Spleen (tissue), 11 donors: Measurements from ENCODE around the gene LAYN. TPM values are rescaled to one million over a fixed set of nuclear protein-coding genes. Genes with fewer than 3 reads are reported as not detected.

Source experiments
- DNase-seq: peaks from one replicate; pipeline ENCODE4 v3.0.0-alpha.2; 2020
- H3K27ac ChIP-seq, 8 donors: fragments of 200-600 bp; sonication (generic) in 7 of 8; 1 replicate in 4 of 8; 2 replicates in 4 of 8; pipeline versions ENCODE4 v1.5.0 to v1.8.0; 2016 to 2021; ENCODE audit warnings: inconsistent platforms in 4 of 8, mild to moderate bottlenecking in 4 of 8, moderate library complexity in 1 of 8
- H3K27me3 ChIP-seq, 7 donors: fragments of 200-600 bp; sonication (generic) in 6 of 7; replicated peaks in 1 of 7; 1 replicate in 4 of 7; 2 replicates in 3 of 7; pipeline versions ENCODE4 v1.5.0 to v1.8.0; 2016 to 2021; ENCODE audit warnings: inconsistent platforms in 3 of 7, mild to moderate bottlenecking in 1 of 7
- H3K36me3 ChIP-seq, 6 donors: fragments of 200-600 bp; sonication (generic) in 5 of 6; 1 replicate in 4 of 6; 2 replicates in 2 of 6; pipeline versions ENCODE4 v1.5.0 to v1.8.0; 2016 to 2021; ENCODE audit warnings: inconsistent platforms in 2 of 6
- H3K4me1 ChIP-seq, 6 donors: fragments of 200-600 bp; sonication (generic) in 5 of 6; 1 replicate in 3 of 6; 2 replicates in 3 of 6; pipeline versions ENCODE4 v1.5.0 to v1.8.0; 2016 to 2021; ENCODE audit warnings: inconsistent platforms in 3 of 6
- H3K4me3 ChIP-seq, 8 donors: fragments of 200-600 bp; sonication (generic) in 7 of 8; 1 replicate in 4 of 8; 2 replicates in 4 of 8; pipeline versions ENCODE4 v1.5.0 to v1.8.0; 2016 to 2021; ENCODE audit warnings: inconsistent platforms in 4 of 8, mild to moderate bottlenecking in 4 of 8, moderate library complexity in 2 of 8
- H3K9me3 ChIP-seq, 8 donors: fragments of 200-600 bp; sonication (generic) in 7 of 8; 1 replicate in 4 of 8; 2 replicates in 4 of 8; pipeline versions ENCODE4 v1.5.0 to v1.8.0; 2016 to 2021; ENCODE audit warnings: inconsistent platforms in 4 of 8
- CTCF ChIP-seq, 11 experiments: fragments of 200-600 bp in 7 of 11; fragments of 450-650 bp in 4 of 11; sonication (generic) in 4 of 11; IDR thresholded peaks in 8 of 11; conservative IDR thresholded peaks in 3 of 11; 1 replicate in 7 of 11; 2 replicates in 4 of 11; pipeline versions ENCODE4 v1.4.0 to v1.8.0; 2016 to 2021; ENCODE audit warnings: antibody characterized with exemption in 11 of 11, inconsistent platforms in 4 of 11, mild to moderate bottlenecking in 1 of 11
- POLR2A ChIP-seq, 3 donors: fragments of 450-650 bp; IDR thresholded peaks; one replicate each; pipeline ENCODE4 v1.5.1; 2017; ENCODE audit warnings: antibody characterized with exemption in 3 of 3, mild to moderate bottlenecking in 1 of 3
- POLR2AphosphoS5 ChIP-seq, 3 donors: sonication (generic); formaldehyde crosslinking; IDR thresholded peaks; one replicate each; pipeline ENCODE4 v1.5.1; 2017; ENCODE audit warnings: antibody characterized with exemption in 3 of 3
- WGBS, 5 donors: extraction: QIAGEN DNeasy Blood & Tissue Kit in 3 of 5; methylation state at CpG; one replicate each; pipeline versions ENCODE4 v1.1.5 to v1.1.7; 2013 to 2018; 5-methylcytosine and 5-hydroxymethylcytosine counted together
- intact Hi-C: fragments of 100-400 bp; cut with DNase I; formaldehyde crosslinking; loops from one replicate; pipeline ENCODE4 v1.15.0; 2023; ENCODE audit warnings: low total_unique reads
- polyA plus RNA-seq, 3 donors: library from polyadenylated mRNA; stranded (reverse); fragments of 200-250 nt; gene quantifications; one replicate each; pipeline ENCODE4 v1.2.1, GENCODE V29; 2013
- total RNA-seq, 7 donors: library from RNA; depleted of rRNA in 3 of 7; stranded (reverse); fragments of >200 nt in 3 of 7; fragmentation: NEBNext Ultra II Directional in 4 of 7; extraction: Animal tissue kit (Norgen Biotek cat#: 25700) in 4 of 7; gene quantifications; one replicate each; pipeline versions ENCODE4 v1.1.0 to v1.2.1, GENCODE V29; 2016 to 2021
- donor health status: healthy with polysubstance abuse.
- donor health status: DM: no; HTN: no; CAD: no; lungs with moderate emphysema.
- donor health status: DM: no; HTN: no; CAD: no.
- donor health status: Bipolar disorder and iron deficiency.
- donor health status: healthy.
- donor health status: DM: no; HTN: no; CAD: no.
- donor health status: DM: yes; HTN: yes; CAD: no.

The LAYN gene
- total and polyA plus RNA-seq, 10 donors: 3.1 to 14.7 (median 10.0) TPM

- DNase-seq: no peak
- Histone ChIP-seq H3K9me3 (no peaks in the 10 kb centered on the region), H3K27me3 (peaks cover 0 to 55% (median 39%) of the 10 kb centered on the region in 7 donors), H3K4me3 (peak within 1 kb of the TSS in 2 of 8 donors; percentile 11 to 39), H3K27ac (no peak within 1 kb of the TSS), H3K4me1 (peaks cover 0 to 28% (median 15%) of the 10 kb centered on the region in 6 donors), H3K36me3 (no peaks in the 10 kb centered on the region)
- WGBS, 5 donors: 20 to 28% (median 24%) methylated on average over 31 to 39 of the region's 39 CpGs
- TF ChIP-seq POLR2AphosphoS5 (IDR thresholded peaks at IDR 0.05) (no peak), POLR2A (IDR thresholded peaks at IDR 0.05) (no peak), CTCF (IDR thresholded peaks at IDR 0.05 in 8 of 11, conservative IDR thresholded peaks at IDR 0.05 in 3 of 11) (no peak)
- intact Hi-C loops: no loop called here
Observed at GRCh38 chr11:111514216-111515031, 26.1 kb upstream of the LAYN start, which contains the start of gene HOATZ. Gene HOATZ, plus strand, starts transcription at chr11:111514778. Its CDS starts 7 bp downstream, at chr11:111514785.

- 78 to 96% (median 85%) methylated on average over 2 of the region's 2 CpGs for WGBS, 5 donors
- TF ChIP-seq POLR2AphosphoS5 (IDR thresholded peaks at IDR 0.05): no peak
- DNase-seq: no peak
- intact Hi-C loops: no loop called here
- H3K27me3 ChIP-seq: peaks cover 0 to 46% (median 39%) of the 10 kb centered on the region in 7 donors
- H3K4me1 ChIP-seq: peaks cover 0 to 28% (median 15%) of the 10 kb centered on the region in 6 donors
- H3K9me3 ChIP-seq: no peaks in the 10 kb centered on the region
- H3K4me3 ChIP-seq: no peak overlapping the region
- no peaks in the 10 kb centered on the region for H3K36me3 ChIP-seq
- no peak overlapping the region for H3K27ac ChIP-seq
Observed at GRCh38 chr11:111515591-111515990, 24.9 kb upstream of the LAYN start.

- no peak overlapping the region for H3K27ac ChIP-seq
- no peaks in the 10 kb centered on the region for H3K9me3 ChIP-seq
- intact Hi-C loops: no loop called here
- H3K27me3 ChIP-seq: peaks cover 0 to 18% (median 14%) of the 10 kb centered on the region in 7 donors
- peaks cover 0 to 11% (median 3%) of the 10 kb centered on the region in 6 donors for H3K4me1 ChIP-seq
- 67 to 95% (median 85%) methylated on average over 1 of the region's 1 CpG for WGBS, 5 donors
- no peak for DNase-seq
- H3K4me3 ChIP-seq: no peak overlapping the region
- H3K36me3 ChIP-seq: no peaks in the 10 kb centered on the region
- TF ChIP-seq POLR2AphosphoS5 (IDR thresholded peaks at IDR 0.05) (no peak), POLR2A (IDR thresholded peaks at IDR 0.05) (no peak), CTCF (IDR thresholded peaks at IDR 0.05 in 8 of 11, conservative IDR thresholded peaks at IDR 0.05 in 3 of 11) (no peak)
Observed at GRCh38 chr11:111518668-111519067, 21.9 kb upstream of the LAYN start.

- TF ChIP-seq POLR2AphosphoS5 (IDR thresholded peaks at IDR 0.05) (no peak), POLR2A (IDR thresholded peaks at IDR 0.05) (no peak), CTCF (IDR thresholded peaks at IDR 0.05 in 8 of 11, conservative IDR thresholded peaks at IDR 0.05 in 3 of 11) (no peak)
- no peak for DNase-seq
- Histone ChIP-seq H3K4me1 (no peaks in the 10 kb centered on the region), H3K27ac (no peak overlapping the region), H3K36me3 (no peaks in the 10 kb centered on the region), H3K9me3 (no peaks in the 10 kb centered on the region), H3K27me3 (no peaks in the 10 kb centered on the region), H3K4me3 (no peak overlapping the region)
- intact Hi-C loops: no loop called here
- WGBS, 5 donors: 91 to 99% (median 95%) methylated on average over 2 of the region's 2 CpGs
Observed at GRCh38 chr11:111520560-111520959, 20.0 kb upstream of the LAYN start.
